H1 (cell line): Measurements from ENCODE around the gene GNAI2. TPM values are rescaled to one million over a fixed set of nuclear protein-coding genes. Genes with fewer than 3 reads are reported as not detected.

Source experiments
- CTCF ChIA-PET: fragments of 300-600 bp; sonication (Branson Sonifier 250); formaldehyde crosslinking; loops from one replicate; lab custom pipeline; 2021; ENCODE audit not compliant: partially characterized antibody; lab: Charles Lee
- POLR2A ChIA-PET: fragments of 300-600 bp; sonication (Branson Sonifier 250); formaldehyde crosslinking; loops from one replicate; lab custom pipeline; 2021; ENCODE audit warnings: inconsistent platforms; ENCODE audit not compliant: partially characterized antibody; lab: Charles Lee
- DNase-seq, 2 experiments: peaks; one replicate each; pipeline versions ENCODE4 v3.0.0 to v3.0.0-alpha.2; 2010 to 2022; ENCODE audit warnings: low spot score in 2 of 2, low read depth in 1 of 2, mixed read lengths in 1 of 2
- FAIRE-seq: peaks from 2 replicates; lab custom pipeline; 2011; peaks lifted over from hg19 to GRCh38; lab: Jason Lieb, UNC
- H2AFZ ChIP-seq: 2 replicates; pipeline ENCODE4 v1.8.1; 2012; ENCODE audit warnings: low read length, inconsistent platforms
- H2AK5ac ChIP-seq: 2 replicates; pipeline ENCODE4 v1.6.1; 2013; ENCODE audit warnings: low read depth, low read length
- H2BK120ac ChIP-seq: replicated peaks from 2 replicates; pipeline ENCODE3; 2013; ENCODE audit warnings: low read depth, low read length, inconsistent platforms
- H2BK12ac ChIP-seq: 2 replicates; pipeline ENCODE4 v1.6.1; 2013; ENCODE audit warnings: low read depth, low read length
- H2BK15ac ChIP-seq: 2 replicates; pipeline ENCODE4 v1.6.1; 2013; ENCODE audit warnings: low read length
- H2BK20ac ChIP-seq: 2 replicates; pipeline ENCODE4 v1.6.1; 2013; ENCODE audit warnings: low read length
- H2BK5ac ChIP-seq: 2 replicates; pipeline ENCODE4 v1.6.1; 2013; ENCODE audit warnings: low read depth, low read length
- H3K14ac ChIP-seq: 2 replicates; pipeline ENCODE4 v1.6.1; 2013; ENCODE audit warnings: inconsistent platforms; ENCODE audit not compliant: insufficient read length
- H3K18ac ChIP-seq: 2 replicates; pipeline ENCODE4 v1.6.1; 2013; ENCODE audit warnings: low read length; ENCODE audit errors: extremely low read depth
- H3K23ac ChIP-seq: 2 replicates; pipeline ENCODE4 v1.6.1; 2013; ENCODE audit warnings: inconsistent platforms; ENCODE audit not compliant: insufficient read length
- H3K23me2 ChIP-seq: 2 replicates; pipeline ENCODE4 v1.6.1; 2013; ENCODE audit warnings: low read depth, low read length
- H3K27ac ChIP-seq: 2 replicates; pipeline ENCODE4 v1.6.1; 2011; ENCODE audit warnings: low read depth, low read length, inconsistent platforms
- H3K27me3 ChIP-seq, 4 experiments: replicated peaks in 1 of 4; 1 replicate in 1 of 4; 2 replicates in 3 of 4; pipeline versions ENCODE4 v1.6.1 to v1.8.1; 2011 to 2013; ENCODE audit warnings: low read length in 3 of 4, mild to moderate bottlenecking in 3 of 4, inconsistent platforms in 2 of 4, mixed read lengths in 2 of 4, moderate library complexity in 1 of 4; ENCODE audit not compliant: control insufficient read depth in 3 of 4, insufficient read depth in 3 of 4; ENCODE audit errors: extremely low read depth in 1 of 4
- H3K36me3 ChIP-seq, 4 experiments: 2 replicates each; pipeline versions ENCODE4 v1.6.1 to v1.8.1; 2011 to 2013; ENCODE audit warnings: mild to moderate bottlenecking in 4 of 4, low read length in 3 of 4, moderate library complexity in 2 of 4, control low read depth in 1 of 4, inconsistent platforms in 1 of 4; ENCODE audit not compliant: insufficient read depth in 4 of 4, control insufficient read depth in 2 of 4
- H3K4ac ChIP-seq: replicated peaks from 2 replicates; pipeline ENCODE3; 2013; ENCODE audit warnings: low read length, low read depth, mixed read lengths, inconsistent platforms; ENCODE audit not compliant: insufficient read length
- H3K4me1 ChIP-seq, 4 experiments: replicated peaks in 1 of 4; 1 replicate in 1 of 4; 2 replicates in 3 of 4; pipeline versions ENCODE4 v1.6.1 to v1.8.1; 2011 to 2013; ENCODE audit warnings: low read length in 3 of 4, inconsistent platforms in 2 of 4, mixed read lengths in 1 of 4; ENCODE audit not compliant: insufficient read depth in 4 of 4, control insufficient read depth in 3 of 4
- H3K4me2 ChIP-seq, 2 experiments: 2 replicates each; pipeline versions ENCODE4 v1.6.1 to v1.8.1; 2011 to 2013; ENCODE audit warnings: low read depth in 2 of 2, low read length in 2 of 2, control low read depth in 1 of 2, inconsistent platforms in 1 of 2, mild to moderate bottlenecking in 1 of 2; ENCODE audit not compliant: insufficient read depth in 1 of 2
- H3K4me3 ChIP-seq, 4 experiments: fragments of 200-600, 300-600 bp in 1 of 4; sonication (generic), shearing (Covaris generic), sonication (Bioruptor Twin) in 1 of 4; 2 replicates each; pipeline versions ENCODE4 v1.5.1 to v1.8.1; 2011 to 2016; ENCODE audit warnings: low read length in 4 of 4, low read depth in 3 of 4, control low read depth in 2 of 4, inconsistent platforms in 2 of 4, mild to moderate bottlenecking in 2 of 4, mixed read lengths in 1 of 4, moderate library complexity in 1 of 4; ENCODE audit not compliant: insufficient read depth in 2 of 4; ENCODE audit errors: extremely low read depth in 1 of 4
- H3K56ac ChIP-seq: replicated peaks from 2 replicates; pipeline ENCODE3; 2013; ENCODE audit warnings: low read depth, mild to moderate bottlenecking, mixed read lengths, low read length, inconsistent platforms; ENCODE audit not compliant: insufficient read length
- H3K79me1 ChIP-seq: 2 replicates; pipeline ENCODE4 v1.6.1; 2013; ENCODE audit warnings: low read depth, low read length, control low read depth
- H3K79me2 ChIP-seq, 2 experiments: 2 replicates each; pipeline versions ENCODE4 v1.6.1 to v1.8.1; 2012 to 2013; ENCODE audit warnings: low read length in 2 of 2, mild to moderate bottlenecking in 2 of 2, inconsistent platforms in 1 of 2; ENCODE audit not compliant: insufficient read depth in 2 of 2, control insufficient read depth in 1 of 2
- H3K9ac ChIP-seq, 4 experiments: replicated peaks in 1 of 4; 1 replicate in 1 of 4; 2 replicates in 3 of 4; pipeline versions ENCODE4 v1.6.1 to v1.8.1; 2011 to 2013; ENCODE audit warnings: low read depth in 3 of 4, low read length in 3 of 4, control low read depth in 2 of 4, mild to moderate bottlenecking in 2 of 4, moderate library complexity in 2 of 4, inconsistent platforms in 1 of 4; ENCODE audit errors: extremely low read depth in 1 of 4
- H3K9me3 ChIP-seq, 2 experiments: 2 replicates each; pipeline versions ENCODE4 v1.6.1 to v1.8.1; 2012 to 2013; ENCODE audit warnings: mild to moderate bottlenecking in 2 of 2, moderate library complexity in 2 of 2, control low read depth in 1 of 2, inconsistent platforms in 1 of 2, low read depth in 1 of 2, low read length in 1 of 2, mixed read lengths in 1 of 2; ENCODE audit not compliant: insufficient read depth in 2 of 2
- H4K20me1 ChIP-seq, 2 experiments: replicated peaks in 1 of 2; 2 replicates each; pipeline versions ENCODE3 to v1.8.1; 2011 to 2013; ENCODE audit warnings: inconsistent platforms in 2 of 2, low read length in 2 of 2, mild to moderate bottlenecking in 1 of 2; ENCODE audit not compliant: insufficient read depth in 2 of 2, control insufficient read depth in 1 of 2
- H4K5ac ChIP-seq: 2 replicates; pipeline ENCODE4 v1.6.1; 2013; ENCODE audit warnings: low read length, low read depth, mixed read lengths, inconsistent platforms; ENCODE audit not compliant: insufficient read length
- H4K8ac ChIP-seq: 2 replicates; pipeline ENCODE4 v1.8.0; 2013; ENCODE audit warnings: mild to moderate bottlenecking, moderate library complexity, low read length, inconsistent platforms; ENCODE audit not compliant: insufficient read depth; ENCODE audit errors: extremely low read depth
- H4K91ac ChIP-seq: replicated peaks from 2 replicates; pipeline ENCODE3; 2013; ENCODE audit warnings: low read length, mixed read lengths, inconsistent platforms; ENCODE audit not compliant: insufficient read length
- FOSL1 ChIP-seq: IDR thresholded peaks from 2 replicates; pipeline ENCODE4 v1.6.1; 2011; ENCODE audit warnings: mild to moderate bottlenecking, low read depth, low read length, moderate library complexity; ENCODE audit not compliant: insufficient read depth
- POLR2A ChIP-seq, 2 experiments: IDR thresholded peaks; 1 replicate in 1 of 2; 2 replicates in 1 of 2; pipeline ENCODE4 v1.6.1; 2011; ENCODE audit warnings: low read depth in 2 of 2, low read length in 2 of 2, mild to moderate bottlenecking in 2 of 2; ENCODE audit errors: control extremely low read depth in 1 of 2
- RFX5 ChIP-seq: IDR thresholded peaks from 2 replicates; pipeline ENCODE4 v1.6.1; 2011; ENCODE audit warnings: low read depth, low read length, improper control_type of control experiment, borderline replicate concordance
- RNF2 ChIP-seq: fragments of 200-900, 300-1000 bp; sonication (generic); IDR thresholded peaks from 2 replicates; pipeline ENCODE4 v1.7.1; 2016; ENCODE audit warnings: borderline replicate concordance, low read depth, mild to moderate bottlenecking, antibody characterized with exemption, low read length; ENCODE audit not compliant: poor library complexity, severe bottlenecking; ENCODE audit errors: missing control alignments
- SIN3A ChIP-seq, 2 experiments: IDR thresholded peaks in 1 of 2; conservative IDR thresholded peaks in 1 of 2; 2 replicates each; pipeline ENCODE4 v1.6.1; 2011 to 2012; ENCODE audit warnings: low read length in 2 of 2, improper control_type of control experiment in 1 of 2, low read depth in 1 of 2, mild to moderate bottlenecking in 1 of 2
- WGBS, 2 experiments: shearing (Covaris generic) in 1 of 2; methylation state at CpG; one replicate each; pipeline versions ENCODE4 v1.1.6 to v1.1.7; 2013 to 2015; ENCODE audit warnings: low lambda C conversion rate in 2 of 2, mixed read lengths in 2 of 2, inconsistent platforms in 1 of 2, low coverage in 1 of 2, missing lambda C conversion rate in 1 of 2; ENCODE audit not compliant: insufficient replicate concordance in 2 of 2, insufficient coverage in 1 of 2, insufficient read length in 1 of 2; ENCODE audit errors: extremely low coverage in 1 of 2, missing lambda C conversion rate in 1 of 2; 5-methylcytosine and 5-hydroxymethylcytosine counted together
- polyA plus RNA-seq, 7 experiments: library from polyadenylated mRNA; depleted of rRNA in 3 of 7; stranded (reverse) in 5 of 7; unstranded in 2 of 7; fragments of >200 nt in 5 of 7; fragments of 200-250 nt in 2 of 7; gene quantifications; 1 replicate in 5 of 7; 2 replicates in 1 of 7; 4 replicates in 1 of 7; pipeline versions ENCODE4 v1.2.1 to v1.2.3, GENCODE V29; 2011 to 2013; ENCODE audit warnings: missing spikeins in 2 of 7, mixed read lengths in 2 of 7
- total RNA-seq: library from RNA; stranded (reverse); fragmentation: NEBNext Ultra II Directional; extraction: Animal tissue kit (Norgen Biotek cat#: 25700); gene quantifications from 2 replicates; pipeline ENCODE4 v1.2.1, GENCODE V29; 2021
- TF ChIP-seq, protein P1 (sequence below): IDR thresholded peaks from 2 replicates; pipeline ENCODE4 v1.6.1; 2011; ENCODE audit warnings: low read length, improper control_type of control experiment

Gene GNAI2
- total and polyA plus RNA-seq, 2 of the 8 experiments (the other 6 are each of a cell fraction or from before 2014, with no cell fraction given) = 168 to 539 TPM

- WGBS, 2 experiments = 87% methylated on average over 26 of the region's 31 CpGs; no CpG with 5 or more reads in 1 of the 2 experiments
- Histone ChIP-seq H3K18ac (no peak overlapping the region), H3K56ac (no peak overlapping the region), H3K9me3 (no peaks in the 10 kb centered on the region; a peak in 1 of 4 replicates), H3K27me3 (peaks cover 27 to 54% (median 42%) of the 10 kb centered on the region in 4 experiments), H4K91ac (no peak overlapping the region), H2AFZ (no peak overlapping the region), H3K4ac (no peak overlapping the region)
- TF ChIP-seq, protein P1, sequence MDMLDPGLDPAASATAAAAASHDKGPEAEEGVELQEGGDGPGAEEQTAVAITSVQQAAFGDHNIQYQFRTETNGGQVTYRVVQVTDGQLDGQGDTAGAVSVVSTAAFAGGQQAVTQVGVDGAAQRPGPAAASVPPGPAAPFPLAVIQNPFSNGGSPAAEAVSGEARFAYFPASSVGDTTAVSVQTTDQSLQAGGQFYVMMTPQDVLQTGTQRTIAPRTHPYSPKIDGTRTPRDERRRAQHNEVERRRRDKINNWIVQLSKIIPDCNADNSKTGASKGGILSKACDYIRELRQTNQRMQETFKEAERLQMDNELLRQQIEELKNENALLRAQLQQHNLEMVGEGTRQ = no peak
- TF ChIP-seq SIN3A (conservative IDR thresholded peaks at IDR 0.05 in 1 of 2, IDR thresholded peaks at IDR 0.05 in 1 of 2; ENCODE audit: low read depth in 1 of 2, low read length in 2 of 2) (no peak), FOSL1 (no peak), RFX5 (no peak), RNF2 (no peak), POLR2A (IDR thresholded peaks at IDR 0.05; ENCODE audit: control extremely low read depth in 1 of 2, low read depth in 2 of 2, low read length in 2 of 2) (no peak)
- TF ChIP-seq, all 59 proteins: peak for 0
- Histone ChIP-seq H3K4me1 (peaks cover 0 to 18% (median 16%) of the 10 kb centered on the region in 4 experiments; a peak in 6 of 7 replicates), H3K23me2 (peaks cover 2% of the 10 kb centered on the region; the same call in 1 of the 2 replicates), H4K8ac (no peak overlapping the region), H2BK20ac (no peak overlapping the region), H4K5ac (no peak overlapping the region), H2BK5ac (no peak overlapping the region), H2BK15ac (no peak overlapping the region), H3K27ac (no peak overlapping the region), H3K4me3 (no peak overlapping the region), H3K14ac (no peak overlapping the region), H2BK120ac (no peak overlapping the region), H3K9ac (no peak overlapping the region), H3K79me1 (no peaks in the 10 kb centered on the region), H4K20me1 (no peaks in the 10 kb centered on the region), H3K36me3 (no peaks in the 10 kb centered on the region), H3K23ac (no peak overlapping the region), H3K79me2 (no peaks in the 10 kb centered on the region), H2AK5ac (no peak overlapping the region), H2BK12ac (no peak overlapping the region), H3K4me2 (peak overlapping the region; percentile 2 to 75; a peak in 2 of 4 replicates)
- DNase-seq (no peak), FAIRE-seq (no peak)
- POLR2A ChIA-PET = interaction anchor here (0.6 to 2.2 kb wide), 2 partner anchors 14 to 47 kb away, joined by 3 to 7 read pairs; no protein-coding TSS in a partner anchor
- CTCF ChIA-PET = interaction anchor here (1.0 to 53.5 kb wide), 5 partner anchors 16 to 80 kb away, joined by 3 to 2149 read pairs (median 37); partner anchors contain the start of genes GNAI2, GNAT1 and SLC38A3
Measured at GRCh38 chr3:50273689-50274065, 37.7 kb downstream of the GNAI2 start.
